ENCODE measurements around the gene CACNG8. TPM values are rescaled to one million over a fixed set of nuclear protein-coding genes. Genes with fewer than 3 reads are reported as not detected.
A peak's percentile ranks its signal among the peaks of the same experiment; 100 is the strongest.

The CACNG8 gene
- total RNA-seq, 1 experiment from 2014 or later = 12.5 TPM

DNA sequence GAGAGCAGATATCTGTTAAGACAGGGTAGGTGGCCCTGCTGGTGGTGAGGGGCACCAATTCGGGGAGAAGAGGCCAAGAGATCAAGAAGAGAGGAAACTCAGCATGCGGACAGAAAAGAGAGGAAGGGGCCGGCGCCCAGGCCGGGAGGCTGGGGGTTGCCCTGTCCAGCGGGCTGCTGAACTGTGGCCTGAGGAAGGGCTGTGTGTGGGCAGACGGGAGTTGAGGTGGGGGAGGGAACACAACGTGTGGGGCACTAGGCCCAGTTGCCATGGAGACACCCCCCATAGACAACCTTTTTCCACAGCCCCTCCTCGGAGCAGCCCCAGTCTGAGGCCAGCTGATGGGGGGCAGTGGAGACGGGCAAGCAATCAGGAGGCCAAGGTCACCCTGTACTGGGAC lies 2.5 kb upstream of the CACNG8 start (continued):
- TF ChIP-seq, protein P1, sequence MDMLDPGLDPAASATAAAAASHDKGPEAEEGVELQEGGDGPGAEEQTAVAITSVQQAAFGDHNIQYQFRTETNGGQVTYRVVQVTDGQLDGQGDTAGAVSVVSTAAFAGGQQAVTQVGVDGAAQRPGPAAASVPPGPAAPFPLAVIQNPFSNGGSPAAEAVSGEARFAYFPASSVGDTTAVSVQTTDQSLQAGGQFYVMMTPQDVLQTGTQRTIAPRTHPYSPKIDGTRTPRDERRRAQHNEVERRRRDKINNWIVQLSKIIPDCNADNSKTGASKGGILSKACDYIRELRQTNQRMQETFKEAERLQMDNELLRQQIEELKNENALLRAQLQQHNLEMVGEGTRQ (CRISPR knock-in tag; IDR thresholded peaks at IDR 0.05) = 0 out of 2 replicates have a peak, but pooled peaks have one; percentile 5
- TF ChIP-seq ZNF219 (CRISPR knock-in tag; IDR thresholded peaks at IDR 0.05; ENCODE audit: borderline replicate concordance) (0 out of 2 replicates have a peak, but pooled peaks have one; percentile 43), NFE2L1 (CRISPR knock-in tag; IDR thresholded peaks at IDR 0.05) (no peak), OVOL2 (CRISPR knock-in tag; IDR thresholded peaks at IDR 0.05; ENCODE audit: borderline replicate concordance) (no peak), RELA (CRISPR knock-in tag; IDR thresholded peaks at IDR 0.05; ENCODE audit: borderline replicate concordance) (no peak), TEAD1 (CRISPR knock-in tag; IDR thresholded peaks at IDR 0.05) (0 out of 2 replicates have a peak, but pooled peaks have one; percentile 22), SMAD3 (CRISPR knock-in tag; IDR thresholded peaks at IDR 0.05; ENCODE audit: borderline replicate concordance) (no peak), ZNF232 (CRISPR knock-in tag; IDR thresholded peaks at IDR 0.05) (no peak), PRRX2 (CRISPR knock-in tag; IDR thresholded peaks at IDR 0.05) (no peak), ATF6 (CRISPR knock-in tag; IDR thresholded peaks at IDR 0.05) (no peak), SOX15 (CRISPR knock-in tag; IDR thresholded peaks at IDR 0.05) (no peak)
- TF ChIP-seq, protein P2, sequence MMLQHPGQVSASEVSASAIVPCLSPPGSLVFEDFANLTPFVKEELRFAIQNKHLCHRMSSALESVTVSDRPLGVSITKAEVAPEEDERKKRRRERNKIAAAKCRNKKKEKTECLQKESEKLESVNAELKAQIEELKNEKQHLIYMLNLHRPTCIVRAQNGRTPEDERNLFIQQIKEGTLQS (CRISPR knock-in tag; conservative IDR thresholded peaks at IDR 0.05) = no peak
- TF ChIP-seq, protein P3, sequence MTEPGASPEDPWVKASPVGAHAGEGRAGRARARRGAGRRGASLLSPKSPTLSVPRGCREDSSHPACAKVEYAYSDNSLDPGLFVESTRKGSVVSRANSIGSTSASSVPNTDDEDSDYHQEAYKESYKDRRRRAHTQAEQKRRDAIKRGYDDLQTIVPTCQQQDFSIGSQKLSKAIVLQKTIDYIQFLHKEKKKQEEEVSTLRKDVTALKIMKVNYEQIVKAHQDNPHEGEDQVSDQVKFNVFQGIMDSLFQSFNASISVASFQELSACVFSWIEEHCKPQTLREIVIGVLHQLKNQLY (CRISPR knock-in tag; IDR thresholded peaks at IDR 0.05) = no peak

DNA sequence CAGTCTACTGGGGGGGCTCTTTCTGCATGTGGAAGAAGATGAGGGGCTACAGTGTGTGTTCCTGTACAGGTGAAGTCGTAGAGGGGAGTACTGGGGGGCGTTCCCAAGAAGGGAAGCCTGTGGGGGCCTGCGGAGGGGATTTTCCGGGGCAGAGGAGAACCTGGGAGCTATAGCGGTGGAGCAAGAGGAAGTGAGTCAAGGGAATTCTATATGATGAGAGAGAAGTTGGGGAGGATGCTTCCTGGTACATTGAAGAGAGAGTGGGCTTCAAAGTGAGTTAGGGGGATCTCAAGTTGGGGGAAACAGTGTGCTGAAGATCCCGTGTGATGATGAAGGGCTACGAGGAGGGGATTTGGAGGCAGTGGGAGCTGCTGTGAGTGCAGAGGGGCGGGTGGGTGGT lies 1.9 kb upstream of the CACNG8 start:
- H3K4me1 Mint-ChIP-seq = peaks cover 57% of the 10 kb centered on the region
- ATAC-seq = no peak
- H3K27me3 Mint-ChIP-seq (ENCODE audit: low read depth) = peaks cover 5% of the 10 kb centered on the region; the same call in 1 of the 2 replicates
- H3K27ac Mint-ChIP-seq = peak overlapping the region; percentile 20; the same call in 1 of the 2 replicates
- peak overlapping the region; percentile 79 for H3K4me3 Mint-ChIP-seq
- DNase-seq (ENCODE audit: low spot score) = no peak
- ChIA-PET CTCF (interaction anchor here (0.6 to 6.4 kb wide), 8 partner anchors 13 to 69 kb away, joined by 3 to 38 read pairs (median 6); partner anchors contain the start of gene CACNG7), POLR2A (interaction anchor here (0.7 to 1.3 kb wide), 4 partner anchors 19 to 189 kb away, joined by 5 to 9 read pairs (median 6); partner anchors contain the start of gene MYADM)
- H3K9me3 Mint-ChIP-seq = no peaks in the 10 kb centered on the region
- H3K36me3 Mint-ChIP-seq = peaks cover 18% of the 10 kb centered on the region
- TF ChIP-seq, protein P4, sequence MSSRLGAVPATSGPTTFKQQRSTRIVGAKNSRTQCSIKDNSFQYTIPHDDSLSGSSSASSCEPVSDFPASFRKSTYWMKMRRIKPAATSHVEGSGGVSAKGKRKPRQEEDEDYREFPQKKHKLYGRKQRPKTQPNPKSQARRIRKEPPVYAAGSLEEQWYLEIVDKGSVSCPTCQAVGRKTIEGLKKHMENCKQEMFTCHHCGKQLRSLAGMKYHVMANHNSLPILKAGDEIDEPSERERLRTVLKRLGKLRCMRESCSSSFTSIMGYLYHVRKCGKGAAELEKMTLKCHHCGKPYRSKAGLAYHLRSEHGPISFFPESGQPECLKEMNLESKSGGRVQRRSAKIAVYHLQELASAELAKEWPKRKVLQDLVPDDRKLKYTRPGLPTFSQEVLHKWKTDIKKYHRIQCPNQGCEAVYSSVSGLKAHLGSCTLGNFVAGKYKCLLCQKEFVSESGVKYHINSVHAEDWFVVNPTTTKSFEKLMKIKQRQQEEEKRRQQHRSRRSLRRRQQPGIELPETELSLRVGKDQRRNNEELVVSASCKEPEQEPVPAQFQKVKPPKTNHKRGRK (CRISPR knock-in tag; IDR thresholded peaks at IDR 0.05; ENCODE audit: borderline replicate concordance) = no peak
- TF ChIP-seq EMX1 (CRISPR knock-in tag; IDR thresholded peaks at IDR 0.05) = no peak
- TF ChIP-seq, protein P5, sequence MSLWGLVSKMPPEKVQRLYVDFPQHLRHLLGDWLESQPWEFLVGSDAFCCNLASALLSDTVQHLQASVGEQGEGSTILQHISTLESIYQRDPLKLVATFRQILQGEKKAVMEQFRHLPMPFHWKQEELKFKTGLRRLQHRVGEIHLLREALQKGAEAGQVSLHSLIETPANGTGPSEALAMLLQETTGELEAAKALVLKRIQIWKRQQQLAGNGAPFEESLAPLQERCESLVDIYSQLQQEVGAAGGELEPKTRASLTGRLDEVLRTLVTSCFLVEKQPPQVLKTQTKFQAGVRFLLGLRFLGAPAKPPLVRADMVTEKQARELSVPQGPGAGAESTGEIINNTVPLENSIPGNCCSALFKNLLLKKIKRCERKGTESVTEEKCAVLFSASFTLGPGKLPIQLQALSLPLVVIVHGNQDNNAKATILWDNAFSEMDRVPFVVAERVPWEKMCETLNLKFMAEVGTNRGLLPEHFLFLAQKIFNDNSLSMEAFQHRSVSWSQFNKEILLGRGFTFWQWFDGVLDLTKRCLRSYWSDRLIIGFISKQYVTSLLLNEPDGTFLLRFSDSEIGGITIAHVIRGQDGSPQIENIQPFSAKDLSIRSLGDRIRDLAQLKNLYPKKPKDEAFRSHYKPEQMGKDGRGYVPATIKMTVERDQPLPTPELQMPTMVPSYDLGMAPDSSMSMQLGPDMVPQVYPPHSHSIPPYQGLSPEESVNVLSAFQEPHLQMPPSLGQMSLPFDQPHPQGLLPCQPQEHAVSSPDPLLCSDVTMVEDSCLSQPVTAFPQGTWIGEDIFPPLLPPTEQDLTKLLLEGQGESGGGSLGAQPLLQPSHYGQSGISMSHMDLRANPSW (CRISPR knock-in tag; conservative IDR thresholded peaks at IDR 0.05; ENCODE audit: low read depth) = no peak
- TF ChIP-seq RELA (CRISPR knock-in tag; IDR thresholded peaks at IDR 0.05; ENCODE audit: borderline replicate concordance) = no peak
- TF ChIP-seq, protein P6, sequence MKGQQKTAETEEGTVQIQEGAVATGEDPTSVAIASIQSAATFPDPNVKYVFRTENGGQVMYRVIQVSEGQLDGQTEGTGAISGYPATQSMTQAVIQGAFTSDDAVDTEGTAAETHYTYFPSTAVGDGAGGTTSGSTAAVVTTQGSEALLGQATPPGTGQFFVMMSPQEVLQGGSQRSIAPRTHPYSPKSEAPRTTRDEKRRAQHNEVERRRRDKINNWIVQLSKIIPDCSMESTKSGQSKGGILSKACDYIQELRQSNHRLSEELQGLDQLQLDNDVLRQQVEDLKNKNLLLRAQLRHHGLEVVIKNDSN (CRISPR knock-in tag; IDR thresholded peaks at IDR 0.05) = no peak
- TF ChIP-seq PRRX2 (CRISPR knock-in tag; IDR thresholded peaks at IDR 0.05) = no peak
- TF ChIP-seq ZNF263 (CRISPR knock-in tag; IDR thresholded peaks at IDR 0.05; ENCODE audit: low read depth) = no peak
- TF ChIP-seq ZNF121 (CRISPR knock-in tag; IDR thresholded peaks at IDR 0.05) = no peak
- TF ChIP-seq, protein P7, sequence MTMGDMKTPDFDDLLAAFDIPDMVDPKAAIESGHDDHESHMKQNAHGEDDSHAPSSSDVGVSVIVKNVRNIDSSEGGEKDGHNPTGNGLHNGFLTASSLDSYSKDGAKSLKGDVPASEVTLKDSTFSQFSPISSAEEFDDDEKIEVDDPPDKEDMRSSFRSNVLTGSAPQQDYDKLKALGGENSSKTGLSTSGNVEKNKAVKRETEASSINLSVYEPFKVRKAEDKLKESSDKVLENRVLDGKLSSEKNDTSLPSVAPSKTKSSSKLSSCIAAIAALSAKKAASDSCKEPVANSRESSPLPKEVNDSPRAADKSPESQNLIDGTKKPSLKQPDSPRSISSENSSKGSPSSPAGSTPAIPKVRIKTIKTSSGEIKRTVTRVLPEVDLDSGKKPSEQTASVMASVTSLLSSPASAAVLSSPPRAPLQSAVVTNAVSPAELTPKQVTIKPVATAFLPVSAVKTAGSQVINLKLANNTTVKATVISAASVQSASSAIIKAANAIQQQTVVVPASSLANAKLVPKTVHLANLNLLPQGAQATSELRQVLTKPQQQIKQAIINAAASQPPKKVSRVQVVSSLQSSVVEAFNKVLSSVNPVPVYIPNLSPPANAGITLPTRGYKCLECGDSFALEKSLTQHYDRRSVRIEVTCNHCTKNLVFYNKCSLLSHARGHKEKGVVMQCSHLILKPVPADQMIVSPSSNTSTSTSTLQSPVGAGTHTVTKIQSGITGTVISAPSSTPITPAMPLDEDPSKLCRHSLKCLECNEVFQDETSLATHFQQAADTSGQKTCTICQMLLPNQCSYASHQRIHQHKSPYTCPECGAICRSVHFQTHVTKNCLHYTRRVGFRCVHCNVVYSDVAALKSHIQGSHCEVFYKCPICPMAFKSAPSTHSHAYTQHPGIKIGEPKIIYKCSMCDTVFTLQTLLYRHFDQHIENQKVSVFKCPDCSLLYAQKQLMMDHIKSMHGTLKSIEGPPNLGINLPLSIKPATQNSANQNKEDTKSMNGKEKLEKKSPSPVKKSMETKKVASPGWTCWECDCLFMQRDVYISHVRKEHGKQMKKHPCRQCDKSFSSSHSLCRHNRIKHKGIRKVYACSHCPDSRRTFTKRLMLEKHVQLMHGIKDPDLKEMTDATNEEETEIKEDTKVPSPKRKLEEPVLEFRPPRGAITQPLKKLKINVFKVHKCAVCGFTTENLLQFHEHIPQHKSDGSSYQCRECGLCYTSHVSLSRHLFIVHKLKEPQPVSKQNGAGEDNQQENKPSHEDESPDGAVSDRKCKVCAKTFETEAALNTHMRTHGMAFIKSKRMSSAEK (CRISPR knock-in tag; IDR thresholded peaks at IDR 0.05; ENCODE audit: borderline replicate concordance) = no peak

All from WTC11 (cell line).